Brain microvascular endothelial cell (primary cell): ENCODE measurements around the gene RBBP4.
"Not testable (repeated sequence)": the region's sequence is repeated elsewhere in the genome, so short reads cannot be mapped to it uniquely, and the experiment has no call there.

Experiments
- DNase-seq: peaks from one replicate; pipeline ENCODE4 v3.0.0-alpha.2; 2020
- H3K27ac ChIP-seq: fragments of 250-450 bp; sonication (Bioruptor Pico); 2 replicates; pipeline ENCODE4 v1.5.1; 2020; ENCODE audit warnings: mild to moderate bottlenecking, moderate library complexity
- H3K27me3 ChIP-seq: fragments of 250-450 bp; sonication (Bioruptor Pico); replicated peaks from 2 replicates; pipeline ENCODE4 v1.5.1; 2020; ENCODE audit warnings: mild to moderate bottlenecking
- H3K36me3 ChIP-seq: fragments of 250-450 bp; sonication (Bioruptor Pico); replicated peaks from 2 replicates; pipeline ENCODE4 v1.5.1; 2020; ENCODE audit warnings: mild to moderate bottlenecking
- H3K4me3 ChIP-seq: 2 replicates; pipeline ENCODE4 v1.5.1; 2011; ENCODE audit warnings: low read depth, mild to moderate bottlenecking, control low read depth, low read length, moderate library complexity
- CTCF ChIP-seq: IDR thresholded peaks from 2 replicates; pipeline ENCODE4 v1.5.1; 2011; ENCODE audit warnings: low read depth, mild to moderate bottlenecking, moderate library complexity, low read length, control low read depth, inconsistent platforms; ENCODE audit errors: missing control alignments
- in situ Hi-C: cut with HindIII; loops from 2 replicates; pipeline ENCODE4 v1.10.0; 2017; ENCODE audit warnings: low sequenced_read_pairs, low pct_ligation_motif_present

Gene RBBP4

GRCh38 chr1:32635508-32636277, 15.3 kb upstream of the RBBP4 start:
- Histone ChIP-seq H3K4me3 (no peak overlapping the region), H3K27ac (no peak overlapping the region), H3K36me3 (peaks cover 2% of the 10 kb centered on the region), H3K27me3 (no peaks in the 10 kb centered on the region)
- no peak for TF ChIP-seq CTCF
- no peak for DNase-seq
- in situ Hi-C loops, result no loop called here

DNA sequence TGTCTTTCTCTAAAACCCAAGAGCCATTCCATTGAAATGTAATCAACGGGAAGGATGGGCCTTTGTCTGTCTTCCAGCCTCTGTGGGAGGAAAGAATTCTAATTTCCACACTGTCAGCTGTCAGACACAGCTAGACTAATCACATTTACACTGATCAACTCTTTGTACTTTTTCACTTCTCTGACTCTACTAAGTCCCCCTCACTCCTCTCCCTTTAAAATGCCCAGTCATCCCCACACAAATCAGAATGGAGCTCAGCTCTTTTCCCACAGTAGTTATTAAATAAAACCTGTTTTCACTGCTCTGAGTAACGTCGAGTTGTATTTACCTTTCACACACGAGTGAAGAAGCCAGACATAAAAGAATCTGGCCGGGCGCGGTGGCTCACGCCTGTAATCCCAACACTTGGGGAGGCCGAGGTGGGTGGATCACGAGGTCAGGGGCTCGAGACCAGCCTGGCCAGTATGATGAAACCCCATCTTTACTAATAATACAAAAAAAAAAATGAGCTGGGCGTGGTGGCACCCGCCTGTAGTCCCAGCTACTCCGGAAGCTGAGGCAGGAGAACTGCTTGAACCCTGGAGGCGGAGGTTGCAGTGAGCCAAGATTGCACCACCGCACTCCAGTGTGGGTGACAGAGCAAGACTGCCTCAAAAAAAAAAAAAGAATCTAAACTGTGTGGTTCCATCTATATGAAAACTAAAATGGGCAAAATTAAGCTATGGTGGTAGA, 13.9 kb upstream of the RBBP4 start:
- Histone ChIP-seq H3K4me3 (no peak overlapping the region), H3K27ac (no peak overlapping the region), H3K27me3 (no peaks in the 10 kb centered on the region), H3K36me3 (peaks cover 2% of the 10 kb centered on the region)
- DNase-seq, result no peak
- no peak for TF ChIP-seq CTCF
- in situ Hi-C loops, result no loop called here

DNA sequence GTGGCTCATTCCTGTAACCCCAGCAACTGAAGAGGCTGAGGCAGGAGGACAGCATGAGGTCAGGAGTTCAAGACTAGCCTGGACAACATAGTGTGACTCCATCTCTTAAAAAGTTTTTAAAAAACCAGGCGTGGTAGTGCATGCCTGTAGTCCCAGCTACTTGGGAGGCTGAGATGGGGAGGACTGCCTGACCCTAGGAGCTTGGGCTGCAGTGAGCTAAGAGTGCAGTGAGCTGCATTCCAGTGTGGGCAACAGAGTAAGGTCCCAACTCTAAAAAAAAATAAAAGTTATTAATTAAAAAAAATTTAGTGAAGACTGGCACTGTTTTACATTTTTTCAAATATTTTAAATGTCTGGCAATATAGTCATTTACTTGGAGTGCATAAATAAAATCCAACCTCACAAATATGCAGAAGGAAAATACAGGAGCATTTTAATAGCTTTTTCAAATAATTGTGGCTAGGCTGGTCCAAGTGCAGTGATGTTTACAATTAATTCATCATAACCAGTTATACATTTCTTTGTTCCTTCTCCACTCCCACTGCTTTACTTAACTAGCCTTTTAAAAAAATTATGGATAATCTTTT, 11.4 kb upstream of the RBBP4 start:
- H3K27me3 ChIP-seq, result no peaks in the 10 kb centered on the region
- no peaks in the 10 kb centered on the region for H3K36me3 ChIP-seq
- in situ Hi-C loops, result no loop called here
- no peak for DNase-seq
- no peak for TF ChIP-seq CTCF
- no peak overlapping the region for H3K27ac ChIP-seq
- no peak overlapping the region for H3K4me3 ChIP-seq

DNA sequence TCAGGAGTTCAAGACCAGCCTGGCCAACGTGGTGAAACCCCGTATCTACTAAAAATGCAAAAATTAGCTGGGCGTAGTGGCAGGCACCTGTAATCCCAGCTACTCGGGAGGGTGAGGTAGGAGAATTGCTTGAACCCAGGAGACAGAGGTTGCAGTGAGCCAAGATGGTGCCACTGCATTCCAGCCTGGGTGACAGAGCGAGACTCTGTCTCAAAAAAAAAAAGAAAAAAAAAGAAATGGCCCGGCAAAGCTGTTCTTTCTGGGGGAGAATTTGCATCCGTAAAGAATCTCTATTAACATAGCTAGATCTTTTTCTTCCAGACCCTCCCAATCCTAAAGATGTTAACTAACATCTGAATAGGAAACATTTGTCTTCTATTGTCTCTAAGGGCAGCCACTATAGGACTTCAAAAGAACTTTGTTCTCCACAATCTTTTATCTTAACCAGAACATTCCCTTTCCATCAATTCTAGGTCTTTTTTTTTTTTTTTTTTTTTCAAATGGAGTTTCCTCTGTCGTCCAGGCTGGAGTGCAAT, 8.6 kb upstream of the RBBP4 start:
- H3K4me3 ChIP-seq, DNase-seq, H3K27ac ChIP-seq, in situ Hi-C loops, H3K27me3 ChIP-seq, H3K36me3 ChIP-seq: not testable (repeated sequence)

- Histone ChIP-seq H3K27me3 (no peaks in the 10 kb centered on the region), H3K4me3 (no peak overlapping the region), H3K36me3 (no peaks in the 10 kb centered on the region), H3K27ac (no peak overlapping the region)
- in situ Hi-C loops, result no loop called here
- TF ChIP-seq CTCF, result no peak
- no peak for DNase-seq
Observed at GRCh38 chr1:32644426-32644825, 6.6 kb upstream of the RBBP4 start.
